Measurements from ENCODE around the gene TRIM74.
"Not testable (repeated sequence)": the region's sequence is repeated elsewhere in the genome, so short reads cannot be mapped to it uniquely, and the experiment has no call there.

Gene TRIM74

DNA sequence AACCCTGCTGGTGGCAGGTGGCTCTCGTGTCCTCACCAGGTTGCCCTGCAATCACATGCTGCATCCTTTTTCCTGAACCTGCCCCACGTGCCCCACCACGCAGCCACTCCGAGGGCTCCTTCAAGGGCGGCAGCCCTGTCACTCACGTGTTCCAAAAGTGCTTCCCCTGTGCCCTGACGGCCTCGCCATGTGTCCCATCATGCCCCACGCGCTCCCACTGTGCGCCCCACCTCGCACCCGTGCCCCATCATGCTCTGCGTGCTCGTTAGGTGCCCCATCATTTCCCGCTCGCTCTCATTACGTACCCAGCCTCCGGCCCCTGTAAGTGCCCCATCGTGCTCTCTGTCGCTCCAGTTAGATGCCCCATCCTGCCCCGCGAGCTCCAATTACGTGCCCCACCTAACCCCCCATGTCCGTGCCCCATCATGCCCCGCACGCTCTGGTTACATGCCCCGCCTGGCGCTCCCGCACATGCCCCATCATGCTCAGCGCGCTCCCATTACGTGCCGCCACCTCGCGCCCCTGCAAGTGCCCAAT lies at the start of gene TRIM74:
Gene TRIM74, minus strand, starts transcription at position 487 of the 537 bp plus-strand sequence. CDS start 3,309 bp downstream, outside the sequence.
- not testable (repeated sequence) for H3K27ac ChIP-seq

DNA sequence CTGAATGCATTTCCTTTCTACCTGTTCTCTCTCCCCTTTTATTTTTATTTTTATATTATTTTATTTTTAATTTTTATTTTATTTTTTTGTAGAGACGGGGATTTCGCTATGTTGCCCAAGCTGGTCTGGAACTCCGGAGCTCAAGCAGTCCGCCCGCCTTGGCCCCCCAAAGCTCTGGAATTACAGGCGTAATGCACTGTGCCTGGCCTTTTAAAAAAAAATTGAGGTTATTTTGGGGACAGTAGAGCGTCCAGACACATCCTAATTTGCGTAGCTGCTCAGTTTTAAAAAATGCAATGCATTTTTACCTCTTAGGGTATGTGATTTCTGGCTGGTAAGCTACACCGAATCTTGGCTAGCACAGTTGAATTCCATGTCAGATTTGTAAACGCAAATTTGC lies 37.2 kb upstream of the TRIM74 start:
- peak overlapping the region; percentile 86 for H3K27ac ChIP-seq

DNA sequence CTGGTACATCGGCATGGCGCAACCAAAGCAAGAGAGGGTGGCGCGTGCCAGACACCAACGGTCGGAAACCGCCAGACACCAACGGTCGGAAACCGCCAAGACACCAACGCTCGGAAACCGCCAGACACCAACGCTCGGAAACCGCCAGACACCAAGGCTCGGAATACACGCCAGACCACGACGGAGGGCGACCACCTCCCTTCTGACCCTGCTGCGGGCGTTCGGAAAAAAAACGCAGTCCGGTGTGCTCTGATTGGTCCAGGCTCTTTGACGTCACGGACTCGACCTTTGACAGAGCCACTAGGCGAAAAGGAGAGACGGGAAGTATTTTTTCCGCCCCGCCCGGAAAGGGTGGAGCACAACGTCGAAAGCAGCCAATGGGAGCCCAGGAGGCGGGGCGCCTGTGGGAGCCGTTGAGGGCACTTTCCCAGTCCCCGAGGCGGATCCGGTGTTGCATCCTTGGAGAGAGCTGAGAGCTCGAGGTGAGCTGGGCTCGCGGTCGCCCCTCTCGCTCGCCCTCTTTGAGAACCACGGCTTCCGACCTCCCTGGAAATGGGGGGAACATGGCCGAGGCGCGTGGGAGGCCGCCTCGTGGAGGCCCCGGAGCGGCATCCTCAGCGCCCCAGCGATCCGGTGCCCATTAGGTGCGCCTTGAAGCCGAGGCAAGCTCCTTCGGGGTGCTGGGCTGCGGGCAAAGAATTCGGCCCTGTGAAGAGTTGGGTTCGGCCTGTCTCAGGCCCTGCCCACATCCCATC lies 36.6 kb upstream of the TRIM74 start:
- H3K27ac ChIP-seq, result peak overlapping the region; percentile 86

DNA sequence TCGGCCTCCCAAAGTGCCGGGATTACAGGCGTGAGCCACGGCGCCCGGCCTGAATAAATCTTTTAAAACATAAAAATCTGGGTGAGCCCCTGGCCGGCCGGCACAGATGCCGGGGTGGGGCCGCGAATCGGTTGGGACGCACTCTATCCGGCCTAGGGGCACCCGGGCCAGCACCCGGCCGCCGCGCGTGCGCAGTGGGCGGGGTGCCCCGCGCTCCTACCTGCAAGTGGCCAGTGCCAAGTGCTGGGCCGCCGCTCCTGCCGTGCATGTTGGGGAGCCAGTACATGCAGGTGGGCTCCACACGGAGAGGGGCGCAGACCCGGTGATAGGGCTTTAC lies 36.1 kb upstream of the TRIM74 start:
- peak overlapping the region; percentile 86 for H3K27ac ChIP-seq

DNA sequence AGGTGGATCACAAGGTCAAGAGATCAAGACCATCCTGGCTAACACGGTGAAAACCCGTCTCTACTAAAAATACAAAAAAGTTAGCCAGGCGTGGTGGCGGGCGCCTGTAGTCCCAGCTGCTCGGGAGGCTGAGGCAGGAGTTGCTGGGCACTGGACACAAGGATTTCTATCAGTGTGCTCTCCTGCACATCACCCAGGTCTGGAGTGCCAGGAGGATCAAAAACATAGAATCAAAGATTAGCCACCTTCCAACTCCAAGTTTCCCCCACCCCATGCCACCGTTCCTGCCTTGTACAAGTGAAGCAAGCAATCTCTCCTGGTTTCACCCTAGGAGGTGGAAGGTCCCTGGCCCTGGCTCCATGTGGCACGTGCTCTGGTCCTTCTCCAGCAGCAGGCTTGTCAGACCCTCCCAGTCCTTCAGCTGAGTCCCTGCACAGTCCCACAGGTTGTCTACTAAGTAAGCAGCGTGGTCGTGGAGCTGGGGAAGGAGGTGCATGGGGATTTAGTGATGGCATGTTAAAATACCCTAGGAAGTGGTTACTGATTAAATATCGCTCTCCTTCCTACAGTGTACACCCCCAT lies 28.7 kb upstream of the TRIM74 start:
- not testable (repeated sequence) for H3K27ac ChIP-seq

DNA sequence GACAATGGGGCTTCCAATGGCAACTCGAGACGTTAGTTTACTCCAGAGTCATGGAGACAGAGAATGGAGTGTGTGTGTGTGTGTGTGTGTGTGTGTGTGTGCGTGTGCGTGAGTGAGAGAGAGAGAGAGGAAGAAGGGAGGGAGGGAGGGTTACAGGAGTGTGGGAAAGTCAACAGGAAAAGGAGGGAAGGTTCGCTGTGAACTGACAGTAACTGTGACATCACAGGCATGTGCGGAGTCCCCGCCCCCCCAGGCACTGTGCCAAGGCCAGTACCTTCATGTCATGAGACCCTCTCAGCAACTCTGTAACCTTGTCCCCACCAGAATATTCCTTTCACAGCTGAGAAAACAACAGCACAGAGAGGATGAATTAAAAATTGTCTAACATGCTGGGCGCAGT lies 28.2 kb upstream of the TRIM74 start:
- not testable (repeated sequence) for H3K27ac ChIP-seq

DNA sequence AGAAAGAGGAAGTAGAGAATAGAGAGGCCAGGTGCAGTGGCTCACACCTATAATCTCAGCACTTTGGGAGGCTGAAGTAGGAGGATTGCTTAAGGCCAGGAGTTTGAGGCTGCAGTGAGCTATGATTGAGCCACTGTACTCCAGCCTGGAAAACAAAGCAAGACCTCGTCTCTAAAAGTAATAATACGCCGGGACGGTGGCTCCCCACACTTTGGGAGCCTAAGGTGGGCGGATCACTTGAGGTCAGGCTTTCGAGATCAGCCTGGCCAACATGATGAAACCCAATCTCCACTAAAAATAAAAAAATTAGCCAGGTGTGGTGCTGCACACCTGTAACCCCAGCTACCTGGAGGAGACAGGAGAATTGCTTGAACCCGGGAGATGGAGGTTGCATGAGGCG lies 26.2 kb upstream of the TRIM74 start:
- not testable (repeated sequence) for H3K27ac ChIP-seq

DNA sequence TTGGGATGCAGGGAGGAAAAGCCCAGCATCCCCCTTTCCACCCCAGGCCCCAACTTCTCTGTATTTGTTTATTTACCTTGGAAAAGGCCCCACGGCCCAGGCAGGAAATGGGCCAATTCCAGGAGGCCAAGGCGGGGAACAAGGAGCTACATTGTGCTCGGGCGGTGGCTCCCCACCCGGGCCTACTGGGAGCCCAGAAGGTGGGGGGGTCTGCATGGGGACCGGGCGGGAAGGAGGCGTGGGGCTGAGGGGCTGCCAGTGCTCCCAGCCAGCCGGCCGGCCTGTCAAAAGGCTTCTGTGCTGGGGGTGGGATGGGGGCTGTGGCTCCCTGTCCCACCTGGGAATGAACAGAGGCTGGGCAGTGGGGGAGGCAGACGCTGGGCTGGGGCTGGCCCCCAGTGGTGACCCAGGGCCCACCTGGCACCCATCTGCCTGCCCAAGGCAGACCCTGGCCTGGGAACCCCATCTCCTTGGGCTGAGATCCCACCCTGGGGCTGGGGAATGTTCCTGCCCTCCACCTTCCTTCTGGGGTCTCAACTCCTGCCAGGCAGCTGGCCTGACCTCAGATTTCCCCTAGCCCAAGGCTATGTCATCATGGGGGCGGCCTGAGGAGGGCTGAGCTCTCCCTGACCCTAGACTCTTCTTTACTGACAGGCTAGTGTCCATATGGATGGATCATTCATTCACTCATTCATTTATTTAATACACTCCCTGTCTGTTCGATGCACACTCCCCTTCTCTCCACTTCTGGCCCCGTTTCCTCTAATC lies 21.1 kb upstream of the TRIM74 start:
- H3K27ac ChIP-seq, result not testable (repeated sequence)

DNA sequence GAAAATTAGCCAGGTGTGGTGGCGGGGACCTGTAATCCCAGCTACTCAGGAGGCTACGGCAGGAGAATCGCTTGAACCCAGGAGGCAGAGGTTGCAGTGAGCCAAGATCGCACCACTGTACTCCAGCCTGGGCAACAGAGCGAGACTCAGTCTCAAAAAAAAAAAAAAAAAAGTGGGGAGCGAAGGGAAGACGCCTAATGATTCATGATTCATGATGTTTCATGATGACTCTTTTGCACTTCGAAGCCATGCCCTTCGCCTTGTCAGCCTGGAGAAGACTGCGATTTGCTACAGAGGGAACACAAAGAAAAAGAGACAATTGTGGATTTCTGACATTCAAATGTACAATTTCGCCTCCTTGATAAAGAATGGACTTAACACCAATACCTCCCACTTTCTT lies 12.8 kb upstream of the TRIM74 start:
- H3K27ac ChIP-seq, result not testable (repeated sequence)

DNA sequence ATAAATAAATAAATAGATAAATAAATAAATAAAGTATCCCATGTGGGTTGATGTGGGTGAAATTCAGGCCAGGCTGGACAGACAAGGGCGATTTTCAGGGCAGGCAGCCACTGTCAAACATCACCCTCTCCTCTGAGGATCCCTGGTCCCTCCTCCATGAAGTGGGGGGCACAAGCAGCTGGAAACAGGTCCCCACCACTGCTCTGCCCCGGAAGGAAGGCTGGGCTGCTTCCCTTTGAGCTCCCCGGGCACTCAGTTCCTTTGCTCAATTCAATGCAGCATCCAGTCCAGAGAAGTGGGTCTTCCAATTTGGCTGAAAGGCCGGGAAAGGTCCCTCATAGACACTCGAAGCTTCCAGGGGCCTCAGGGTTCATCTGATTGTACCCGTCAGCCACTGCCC lies 11.1 kb upstream of the TRIM74 start:
- not testable (repeated sequence) for H3K27ac ChIP-seq

DNA sequence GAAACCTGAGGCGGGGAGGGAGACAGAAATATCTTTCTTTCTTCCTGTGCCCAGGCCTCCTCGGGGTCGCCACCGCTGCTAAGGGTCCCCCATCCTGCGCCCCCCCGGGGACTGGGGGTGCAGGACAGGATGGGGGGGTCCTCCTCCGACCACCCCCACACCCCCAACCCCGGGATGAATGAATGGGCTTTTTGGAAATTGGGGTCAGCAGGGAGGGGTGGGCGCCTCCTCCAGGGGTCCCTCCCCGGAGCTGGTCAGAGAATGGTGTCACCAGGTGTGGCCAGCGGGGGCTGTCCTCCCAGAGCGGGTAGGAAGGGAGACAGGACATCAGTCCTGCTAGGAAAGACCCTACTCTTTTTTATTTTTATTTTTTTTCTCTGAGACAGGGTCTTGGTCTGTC lies 7.2 kb upstream of the TRIM74 start:
- H3K27ac ChIP-seq, result not testable (repeated sequence)

DNA sequence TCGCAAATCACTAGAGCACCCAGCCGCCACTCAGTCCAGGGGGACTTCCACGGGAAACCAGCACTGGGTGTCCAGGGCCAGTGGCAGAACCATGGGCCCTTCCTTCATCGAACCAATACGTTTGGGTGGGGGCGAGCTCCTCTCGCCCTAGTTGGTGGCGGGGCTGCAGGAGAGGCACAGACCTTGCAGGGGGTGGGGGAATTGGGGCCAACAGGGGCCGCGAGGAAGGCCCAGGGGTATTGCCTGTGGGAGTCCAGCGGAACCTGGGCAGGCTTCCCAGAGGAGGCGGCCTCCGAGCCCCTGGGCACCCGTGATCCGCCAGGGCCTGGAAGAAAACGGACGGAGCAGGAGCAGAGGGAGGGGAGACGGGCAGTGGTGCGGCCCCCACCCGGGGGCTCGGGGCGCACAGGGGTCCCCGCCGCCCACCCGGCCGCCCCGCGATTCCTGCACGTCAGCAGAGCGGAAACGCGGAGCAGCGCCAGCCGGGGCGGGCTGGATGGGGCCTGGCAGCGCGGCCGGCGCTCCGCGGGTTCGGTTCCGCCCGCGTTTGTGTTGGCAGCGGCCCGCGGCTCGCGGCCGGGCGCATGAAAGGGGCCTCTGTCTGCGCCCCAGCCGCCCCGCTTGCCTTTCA lies 6.5 kb upstream of the TRIM74 start:
- H3K27ac ChIP-seq, result not testable (repeated sequence)

DNA sequence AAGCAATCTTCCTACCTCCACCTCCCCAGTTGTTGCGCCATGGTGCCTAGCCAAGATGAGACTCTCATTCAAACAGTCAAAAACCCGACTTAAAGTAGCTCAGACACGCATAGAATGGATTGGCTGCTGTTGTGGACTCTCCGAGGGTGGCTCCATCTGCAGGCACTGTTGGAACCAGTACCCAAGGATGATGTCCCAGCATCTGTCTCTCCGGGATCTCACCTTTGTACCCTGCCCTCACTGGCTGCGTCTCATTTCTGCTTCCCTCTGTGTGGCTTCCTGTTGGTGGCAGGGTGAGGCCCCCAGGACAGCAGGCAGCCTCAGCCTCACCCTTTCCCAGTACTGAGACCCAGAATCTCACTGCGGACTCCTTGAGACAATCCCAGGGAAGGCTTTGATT lies 5.5 kb upstream of the TRIM74 start:
- H3K27ac ChIP-seq, result not testable (repeated sequence)

DNA sequence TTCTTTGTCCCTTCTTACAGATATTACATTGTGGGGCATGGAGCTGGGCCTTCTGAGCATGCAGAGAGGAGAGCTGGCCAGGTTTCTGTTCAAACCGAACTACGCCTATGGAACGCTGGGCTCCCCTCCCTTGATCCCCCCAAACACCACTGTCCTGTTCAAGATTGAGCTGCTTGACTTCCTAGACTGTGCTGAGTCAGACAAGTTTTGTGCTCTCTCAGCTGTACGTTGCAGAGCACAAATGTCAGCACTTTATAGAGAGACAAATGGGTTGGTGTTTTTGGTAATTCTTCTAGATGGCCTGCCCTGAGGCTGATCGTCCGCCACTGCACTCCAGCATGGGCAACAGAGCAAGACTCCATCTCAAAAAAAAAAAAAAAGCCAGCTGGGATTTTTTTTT lies 2.2 kb upstream of the TRIM74 start:
- not testable (repeated sequence) for H3K27ac ChIP-seq

DNA sequence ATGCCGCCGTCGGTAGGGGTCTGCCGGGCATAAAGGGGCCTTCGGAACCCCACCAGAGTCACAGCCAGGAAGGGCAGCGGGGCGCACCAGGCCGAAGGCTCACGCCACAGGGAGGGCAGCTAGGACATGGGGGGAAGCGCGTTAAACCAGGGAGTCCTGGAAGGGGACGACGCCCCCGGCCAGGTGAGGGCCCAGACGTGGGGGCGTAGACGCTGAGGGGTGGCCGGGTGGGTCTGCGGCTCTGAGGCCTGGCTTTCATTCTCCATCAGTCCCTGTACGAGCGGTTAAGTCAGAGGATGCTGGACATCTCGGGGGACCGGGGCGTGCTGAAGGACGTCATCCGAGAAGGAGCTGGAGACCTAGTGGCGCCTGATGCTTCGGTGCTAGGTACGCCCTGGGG lies 422 bp upstream of the TRIM74 start:
- H3K27ac ChIP-seq, result not testable (repeated sequence)

DNA sequence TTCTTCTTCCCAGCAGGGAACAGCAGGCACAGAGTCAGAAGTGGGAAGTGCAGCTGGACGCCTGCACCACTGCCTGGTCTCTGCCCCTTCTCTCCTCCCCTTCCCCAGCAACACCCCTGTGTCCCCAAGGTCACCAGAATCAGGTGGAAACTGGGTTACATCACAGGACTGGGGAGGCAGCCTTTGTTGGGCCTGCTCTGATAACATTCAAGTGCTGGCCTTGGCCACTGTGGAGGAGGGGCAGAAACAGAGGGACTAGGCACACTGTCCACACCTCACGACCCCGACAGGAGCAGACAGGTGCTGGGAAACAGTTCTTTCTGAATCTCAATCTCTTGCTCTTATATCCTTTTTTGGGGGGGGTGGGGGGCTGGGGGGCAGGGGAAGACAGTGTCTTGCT lies 2.4 kb downstream of the TRIM74 start:
- not testable (repeated sequence) for H3K27ac ChIP-seq

DNA sequence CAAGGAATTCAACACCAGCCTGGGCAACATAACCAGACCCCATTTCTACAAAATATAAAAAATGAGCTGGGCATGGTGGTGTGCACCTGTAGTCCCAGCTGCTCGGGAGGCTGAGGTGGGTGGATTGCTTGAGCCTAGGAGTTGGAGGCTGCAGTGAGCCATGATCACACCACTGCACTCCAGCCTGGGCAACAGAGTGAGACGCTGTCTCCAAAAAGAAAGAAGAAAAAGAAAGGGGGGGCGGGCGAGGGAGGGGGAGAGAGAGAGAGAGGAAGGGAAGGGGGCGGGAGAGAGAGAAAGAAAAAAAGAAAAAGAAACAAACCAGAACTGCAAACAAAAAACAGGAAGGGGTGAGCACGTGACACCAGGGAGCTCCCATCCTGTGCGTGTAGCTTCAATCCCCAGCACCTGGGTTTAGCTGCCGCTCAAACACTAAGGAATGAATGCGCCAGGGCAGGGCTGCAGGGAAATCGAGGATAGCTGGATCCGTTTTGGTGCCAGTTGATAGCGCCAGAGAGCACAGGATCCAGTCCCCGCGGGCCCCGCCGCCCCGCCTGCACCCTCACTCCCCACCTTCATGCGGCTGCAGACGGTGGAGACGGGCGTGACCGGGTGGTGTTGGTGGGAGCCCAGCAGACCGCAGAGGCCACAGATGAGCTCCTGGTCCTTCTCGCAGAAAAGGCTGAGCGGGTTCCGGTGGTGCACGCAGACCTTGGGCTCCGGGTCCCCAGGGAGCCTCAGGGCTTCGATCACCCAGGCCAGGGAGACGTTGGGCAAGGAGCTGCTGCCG lies 3.9 kb downstream of the TRIM74 start:
- H3K27ac ChIP-seq, result not testable (repeated sequence)

DNA sequence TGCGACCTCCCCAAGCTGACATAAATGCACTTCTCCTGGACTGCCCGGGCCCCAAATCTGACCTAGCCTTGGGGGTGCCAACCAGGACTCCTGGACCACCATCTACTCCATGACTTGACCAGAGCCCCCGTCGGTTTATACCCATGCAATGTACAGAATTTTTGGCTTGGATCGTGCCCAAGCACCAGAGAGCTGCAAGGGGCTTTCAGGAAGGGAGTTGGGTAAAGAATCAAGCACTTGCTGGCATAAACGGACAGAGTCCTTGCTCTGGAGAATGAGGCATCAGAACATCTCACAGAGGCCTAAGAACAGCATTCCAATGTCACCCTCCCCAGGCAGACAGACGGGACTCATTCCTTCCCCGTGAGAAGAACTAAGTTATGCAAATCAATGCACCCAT lies 6.2 kb downstream of the TRIM74 start:
- not testable (repeated sequence) for H3K27ac ChIP-seq

DNA sequence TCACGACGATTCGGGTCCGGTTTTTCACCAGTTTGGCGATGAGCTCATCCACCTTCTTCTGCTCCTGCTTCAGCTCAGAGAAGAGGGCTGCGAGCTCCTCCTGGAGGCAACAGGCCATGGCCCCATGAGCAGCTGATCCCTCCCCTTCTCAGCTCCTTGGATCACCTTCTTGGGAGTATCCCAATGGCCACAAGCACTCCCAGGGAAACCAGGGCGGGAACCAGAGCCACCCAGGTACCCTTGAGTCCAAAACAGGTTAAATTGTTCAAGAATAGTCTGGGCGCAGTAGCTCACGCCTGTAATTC lies 8.0 kb downstream of the TRIM74 start:
- H3K27ac ChIP-seq, result not testable (repeated sequence)

DNA sequence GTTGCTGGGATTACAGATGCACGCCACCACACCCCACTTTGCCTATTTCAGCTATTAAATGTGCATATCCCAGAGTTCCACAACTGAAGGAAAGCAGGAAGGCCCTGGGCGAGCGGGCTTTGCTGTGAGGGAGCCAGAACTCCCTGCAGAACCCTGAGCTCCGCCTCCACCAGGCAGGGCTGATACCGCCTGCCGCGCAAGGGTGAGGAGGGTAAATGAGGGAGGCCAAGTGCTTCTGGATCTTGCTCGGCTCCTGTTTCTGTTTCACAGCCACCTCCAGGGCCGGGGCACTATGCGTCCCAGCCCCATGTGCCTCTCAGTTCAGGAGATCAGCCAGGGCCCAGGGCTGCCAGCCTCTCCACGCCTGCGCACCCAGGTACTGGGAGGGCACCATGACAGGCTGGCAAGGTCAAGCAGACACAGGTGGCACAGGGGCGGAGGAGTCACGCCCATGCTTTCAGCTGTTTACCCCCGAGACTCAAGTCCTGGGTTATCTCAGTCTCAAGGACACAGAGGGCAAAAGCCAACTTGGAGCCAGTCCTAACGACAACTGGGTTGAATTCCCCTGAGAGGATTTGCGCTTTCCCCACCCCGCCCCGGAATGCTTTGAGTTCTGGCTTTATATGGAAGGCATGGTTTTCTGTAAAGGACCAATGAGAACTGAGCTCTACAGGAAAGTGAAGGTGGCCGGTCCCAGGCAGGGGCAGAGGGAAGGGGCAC lies 8.5 kb downstream of the TRIM74 start:
- not testable (repeated sequence) for H3K27ac ChIP-seq

DNA sequence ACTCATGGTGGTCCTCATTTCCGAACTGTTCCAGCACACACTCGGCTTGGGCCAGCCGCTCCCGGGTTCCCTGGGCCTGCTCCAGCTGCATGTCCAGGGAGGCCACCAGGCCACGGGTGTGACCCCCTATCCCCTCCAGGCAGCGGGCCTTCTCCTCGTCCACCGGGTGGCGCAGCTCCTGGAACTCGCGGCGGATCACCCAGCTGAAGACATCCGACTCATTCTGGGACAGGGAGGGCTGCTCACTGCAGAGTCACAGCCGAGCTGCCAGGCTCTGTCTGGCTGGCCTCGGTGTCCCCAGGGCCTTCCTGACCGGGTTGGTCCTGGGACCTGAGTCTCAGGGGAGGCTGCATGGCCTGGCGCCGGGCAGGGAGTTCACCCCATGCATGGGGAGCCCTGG lies 9.2 kb downstream of the TRIM74 start:
- H3K27ac ChIP-seq, result not testable (repeated sequence)

All from 22Rv1 (cell line).